HG03460 (cell line): ENCODE results near the gene SCYL3.
"Not testable (repeated sequence)": the region's sequence is repeated elsewhere in the genome, so short reads cannot be mapped to it uniquely, and the experiment has no call there.

ENCODE experiments used
- ATAC-seq: cut with Tn5 transposase; IDR thresholded peaks from one replicate; pipeline ENCODE4 v1.9.1; 2021; ENCODE audit not compliant: unreplicated experiment

SCYL3 gene

GRCh38 chr1:169829671-169830070 is 64.0 kb downstream of the SCYL3 start:
- ATAC-seq, result no peak

GRCh38 chr1:169824153-169824552 is 69.5 kb downstream of the SCYL3 start:
- ATAC-seq, result no peak

GRCh38 chr1:169821500-169821899 is 72.2 kb downstream of the SCYL3 start:
- no peak for ATAC-seq

- ATAC-seq, result no peak
These were observed 77.1 kb downstream of the SCYL3 start for GRCh38 chr1:169816617-169817016.

GRCh38 chr1:169814265-169814664 is 79.4 kb downstream of the SCYL3 start:
- no peak for ATAC-seq

GRCh38 chr1:169812131-169812530 is 81.6 kb downstream of the SCYL3 start:
- no peak for ATAC-seq

- not testable (repeated sequence) for ATAC-seq
These were observed 82.2 kb downstream of the SCYL3 start for GRCh38 chr1:169811418-169812035.

GRCh38 chr1:169809370-169810095 is 84.2 kb downstream of the SCYL3 start:
- no peak for ATAC-seq

- no peak for ATAC-seq
These were observed 88.8 kb downstream of the SCYL3 start for GRCh38 chr1:169804941-169805340.

- ATAC-seq, result no peak
These were observed 90.8 kb downstream of the SCYL3 start for GRCh38 chr1:169802888-169803287.
